T-helper 1 cell treated with Interleukin-12 subunit alpha and Interleukin-12 subunit beta and Interleukin-4 antibody, amounts not matched to agents 30 μg/mL and 1 μg/mL, for 36 hours (primary cell): Measurements from ENCODE around the gene SNHG17.
"Not testable (repeated sequence)": the region's sequence is repeated elsewhere in the genome, so short reads cannot be mapped to it uniquely, and the experiment has no call there.

Source experiments
- H3K27ac Mint-ChIP-seq: one replicate; pipeline ENCODE4 v1.8.0; 2021; ENCODE audit warnings: mild to moderate bottlenecking, mixed read lengths
- H3K27me3 Mint-ChIP-seq: one replicate; pipeline ENCODE4 v1.8.0; 2021; ENCODE audit warnings: low read depth, mixed read lengths
- H3K36me3 Mint-ChIP-seq: one replicate; pipeline ENCODE4 v1.8.0; 2021; ENCODE audit warnings: low read depth, mixed read lengths
- H3K4me1 Mint-ChIP-seq: one replicate; pipeline ENCODE4 v1.8.0; 2021; ENCODE audit warnings: low read depth, mixed read lengths
- H3K4me3 Mint-ChIP-seq: one replicate; pipeline ENCODE4 v1.8.0; 2021; ENCODE audit warnings: mild to moderate bottlenecking, moderate library complexity, mixed read lengths
- H3K9me3 Mint-ChIP-seq: one replicate; pipeline ENCODE4 v1.8.0; 2021; ENCODE audit warnings: mixed read lengths

SNHG17 gene

DNA sequence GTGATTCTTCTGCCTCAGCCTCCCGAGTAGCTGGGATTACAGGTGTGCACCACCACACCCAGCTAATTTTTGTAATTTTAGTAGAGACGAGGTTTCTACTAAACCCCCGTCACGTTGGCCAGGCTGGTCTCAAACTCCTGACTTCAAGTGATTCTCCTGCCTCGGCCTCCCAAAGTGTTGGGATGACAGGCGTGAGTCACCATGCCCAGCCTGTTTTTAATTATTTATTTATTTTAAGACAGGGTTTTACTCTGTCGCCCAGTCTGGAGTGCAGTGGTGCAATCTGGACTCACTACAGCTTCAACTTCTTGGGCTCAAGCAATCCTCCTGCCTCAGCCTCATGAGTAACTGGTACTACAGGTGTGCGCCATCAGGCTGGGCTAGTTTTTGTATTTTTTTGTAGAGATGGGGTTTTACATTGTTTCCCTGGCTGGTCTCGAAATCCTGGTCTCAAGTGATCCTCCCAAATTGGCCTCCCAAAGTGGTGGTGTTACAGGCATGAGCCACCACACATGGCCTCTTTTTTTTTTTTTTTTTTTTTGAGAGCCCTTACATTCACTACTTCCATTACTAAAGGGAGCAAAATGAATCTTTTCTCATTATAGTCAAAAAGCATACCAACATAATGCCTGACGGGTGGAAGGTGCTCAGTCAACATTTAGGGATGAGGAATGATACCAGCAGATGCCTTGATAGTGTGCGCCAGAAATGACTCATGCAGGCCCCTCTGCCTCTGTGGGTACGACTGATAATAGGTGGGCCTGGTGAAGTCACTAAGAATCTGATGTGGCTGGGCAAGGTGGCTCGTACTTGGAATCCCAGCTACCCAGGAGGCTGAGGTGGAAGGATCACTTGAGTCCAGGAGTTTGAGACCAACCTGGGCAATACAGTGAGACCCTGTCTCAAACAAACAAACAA lies 19.7 kb upstream of the SNHG17 start:
- H3K27ac Mint-ChIP-seq: no peak overlapping the region
- H3K27me3 Mint-ChIP-seq: peaks cover 6% of the 10 kb centered on the region
- H3K4me3 Mint-ChIP-seq: no peak overlapping the region

DNA sequence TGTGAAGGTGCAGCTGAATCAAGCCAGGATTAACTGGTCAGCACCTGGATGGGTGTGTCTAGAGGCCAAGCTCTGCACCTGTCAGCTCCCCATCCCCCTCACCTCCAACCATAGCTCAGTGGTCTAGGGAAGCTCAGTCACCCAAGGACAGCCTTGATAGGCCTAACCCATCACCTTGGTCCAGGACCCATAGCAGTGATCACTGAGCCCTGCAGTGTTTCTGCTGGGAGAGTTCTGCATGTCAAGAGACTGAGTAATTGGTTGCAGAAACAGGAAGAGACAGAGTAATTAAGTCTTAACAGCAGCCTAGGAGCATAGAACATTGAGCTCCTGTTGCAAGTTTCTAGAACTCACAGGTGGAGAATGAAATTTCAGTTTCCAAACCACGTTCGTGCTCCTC lies 18.8 kb upstream of the SNHG17 start:
- Mint-ChIP-seq H3K27ac (no peak overlapping the region), H3K4me1 (peaks cover 2% of the 10 kb centered on the region), H3K9me3 (no peaks in the 10 kb centered on the region), H3K4me3 (no peak overlapping the region), H3K36me3 (peaks cover 15% of the 10 kb centered on the region), H3K27me3 (peaks cover 6% of the 10 kb centered on the region)

More for the DNA sequence above, 19.7 kb upstream of the SNHG17 start:
- Mint-ChIP-seq H3K9me3 (no peaks in the 10 kb centered on the region), H3K4me1 (peaks cover 2% of the 10 kb centered on the region), H3K36me3 (peaks cover 11% of the 10 kb centered on the region)

DNA sequence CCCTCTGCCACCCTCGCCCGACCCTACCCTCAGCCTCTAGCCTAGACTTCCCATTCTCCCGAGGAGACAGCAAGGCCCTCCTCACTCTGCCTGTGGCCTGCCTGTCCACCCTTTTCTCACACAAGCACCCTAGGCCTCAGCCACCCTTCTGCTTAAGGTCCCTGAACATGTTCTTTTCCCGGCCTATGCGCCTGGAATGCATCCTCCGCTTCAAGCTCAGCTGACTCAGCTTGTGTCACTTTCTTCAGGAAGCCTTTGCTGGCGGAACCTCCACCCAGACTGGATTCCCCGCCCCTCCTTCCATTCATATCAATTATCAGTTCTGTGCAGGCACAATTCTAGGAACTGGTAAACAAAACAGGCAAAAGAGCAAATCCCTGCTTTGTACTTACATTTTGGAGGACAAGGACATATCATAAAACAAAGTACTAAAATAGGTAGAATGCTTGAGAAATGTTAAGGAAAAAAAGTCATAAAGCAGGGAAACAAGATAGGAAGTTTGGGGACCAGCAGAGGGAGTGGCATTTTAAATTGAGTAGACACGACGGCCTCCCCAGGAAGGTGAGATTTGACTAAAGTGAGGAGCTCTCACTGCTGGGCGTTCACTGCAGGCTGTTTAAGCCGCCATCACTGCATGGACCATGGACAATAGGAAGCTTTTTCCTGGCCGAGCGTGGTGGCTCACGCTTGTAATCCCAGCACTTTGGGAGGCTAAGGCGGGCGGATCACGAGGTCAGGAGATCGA lies 17.9 kb upstream of the SNHG17 start:
- peaks cover 15% of the 10 kb centered on the region for H3K36me3 Mint-ChIP-seq
- H3K4me1 Mint-ChIP-seq: peaks cover 8% of the 10 kb centered on the region
- no peak overlapping the region for H3K27ac Mint-ChIP-seq
- H3K4me3 Mint-ChIP-seq: no peak overlapping the region
- H3K27me3 Mint-ChIP-seq: peaks cover 6% of the 10 kb centered on the region
- no peaks in the 10 kb centered on the region for H3K9me3 Mint-ChIP-seq

DNA sequence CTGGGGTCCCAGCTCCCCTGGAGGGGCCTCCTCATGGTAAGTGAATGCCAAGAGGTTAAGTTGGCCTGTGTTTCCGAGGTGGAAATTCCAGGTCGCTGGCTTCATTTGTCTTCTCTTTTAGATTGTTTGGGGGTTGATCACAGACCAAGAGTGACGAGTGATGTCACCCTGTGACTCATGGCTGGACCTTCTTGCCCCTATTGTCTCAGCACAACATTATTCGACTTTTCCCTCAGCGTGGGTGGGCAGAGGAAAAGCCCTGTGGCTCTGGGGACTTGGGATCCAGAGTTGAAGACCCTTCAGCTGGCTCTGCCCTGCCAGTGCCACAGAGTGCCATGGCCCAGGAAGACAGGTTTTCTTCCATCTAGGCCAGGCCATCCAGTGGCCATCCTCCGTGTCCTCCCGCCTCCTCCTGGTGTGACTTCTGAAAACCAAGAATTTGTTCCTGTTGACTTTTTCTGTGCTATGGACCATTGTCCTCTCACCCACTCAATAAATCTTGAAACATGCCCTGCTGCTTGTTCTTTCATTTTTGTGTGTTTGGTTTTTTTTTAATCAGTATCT lies 15.4 kb upstream of the SNHG17 start:
- Mint-ChIP-seq H3K36me3 (peaks cover 19% of the 10 kb centered on the region), H3K27me3 (no peaks in the 10 kb centered on the region), H3K9me3 (no peaks in the 10 kb centered on the region), H3K4me3 (no peak overlapping the region), H3K27ac (no peak overlapping the region), H3K4me1 (peaks cover 21% of the 10 kb centered on the region)

DNA sequence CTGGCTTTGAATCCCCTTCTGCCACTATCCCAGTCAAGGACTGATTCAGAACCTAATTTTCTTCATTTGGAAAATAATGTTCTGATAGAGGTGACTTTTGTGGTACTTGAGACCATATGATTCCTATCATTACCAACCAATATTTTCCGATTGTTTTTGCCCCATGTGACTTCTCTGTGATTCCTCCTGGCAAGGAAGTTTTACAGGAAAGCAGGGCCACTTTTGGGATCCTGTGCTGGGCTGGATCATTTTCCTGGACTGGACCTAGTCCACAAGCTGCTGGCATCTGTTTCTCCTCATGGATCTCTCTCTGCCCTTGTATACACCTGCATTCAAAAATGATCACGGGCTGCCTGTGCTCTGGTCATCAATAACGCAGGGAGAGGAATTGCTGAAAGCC lies 13.9 kb upstream of the SNHG17 start:
- Mint-ChIP-seq H3K9me3 (no peaks in the 10 kb centered on the region), H3K27ac (no peak overlapping the region), H3K36me3 (peaks cover 20% of the 10 kb centered on the region), H3K4me3 (no peak overlapping the region), H3K27me3 (no peaks in the 10 kb centered on the region), H3K4me1 (peaks cover 21% of the 10 kb centered on the region)

DNA sequence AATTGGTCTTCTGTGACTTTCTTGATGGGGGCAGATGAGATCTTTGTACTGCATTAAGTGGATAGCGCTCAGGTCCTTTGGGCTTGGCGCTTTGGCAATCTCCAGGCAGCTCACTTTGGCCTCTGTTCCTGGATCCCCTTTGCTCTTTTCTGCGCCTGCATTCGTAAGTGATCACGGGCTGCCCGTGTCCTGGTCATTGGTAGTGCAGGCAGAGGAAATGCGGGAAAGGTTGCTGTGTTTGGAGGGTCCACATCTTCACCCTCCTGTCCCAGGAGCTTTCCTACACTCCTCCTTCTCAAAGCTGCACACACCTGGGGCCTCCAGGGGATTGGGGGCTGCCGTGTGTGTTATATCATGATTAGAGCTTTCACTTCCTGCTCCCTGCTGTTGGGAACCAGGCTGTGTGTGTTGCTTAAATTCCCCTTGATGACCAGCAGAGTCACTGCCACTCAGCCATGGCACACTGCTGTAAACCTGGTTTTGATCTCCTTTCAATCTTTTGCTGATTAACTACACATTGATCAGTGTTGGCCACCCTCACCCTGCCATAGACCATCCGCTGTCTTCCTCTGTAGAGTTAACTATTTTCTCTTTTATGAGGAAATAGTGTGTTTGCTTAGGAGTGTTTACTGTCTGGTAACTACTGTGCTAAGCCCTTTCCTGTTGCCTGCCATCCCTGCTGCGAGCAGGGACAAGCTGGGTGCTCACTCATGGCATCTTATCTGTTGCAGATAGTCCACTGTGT lies 13.0 kb upstream of the SNHG17 start:
- Mint-ChIP-seq H3K36me3 (peaks cover 20% of the 10 kb centered on the region), H3K27me3 (no peaks in the 10 kb centered on the region), H3K27ac (peak overlapping the region; percentile 69), H3K9me3 (no peaks in the 10 kb centered on the region), H3K4me1 (peaks cover 21% of the 10 kb centered on the region), H3K4me3 (peak overlapping the region; percentile 86)

DNA sequence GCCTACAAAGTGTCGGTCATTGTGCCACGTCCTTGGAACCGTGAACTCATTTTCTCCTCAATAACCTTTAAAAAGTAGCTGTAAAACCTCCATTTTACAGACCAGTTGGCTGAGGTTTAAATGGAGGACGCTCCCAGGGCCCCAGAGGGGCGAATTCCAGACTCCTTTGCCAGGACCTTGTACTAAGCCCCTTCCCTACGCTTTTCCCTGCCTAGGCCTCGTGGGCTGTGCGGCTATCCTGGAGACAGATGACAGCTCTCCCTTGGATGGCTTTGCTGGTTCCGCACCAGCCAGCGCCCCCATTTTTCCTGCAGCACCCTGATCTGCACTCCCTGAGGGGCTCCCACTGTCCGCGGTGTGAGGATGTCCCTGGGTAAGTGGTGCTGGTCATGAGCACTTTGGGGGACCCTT lies 12.1 kb upstream of the SNHG17 start:
- Mint-ChIP-seq H3K9me3 (no peaks in the 10 kb centered on the region), H3K4me1 (peaks cover 21% of the 10 kb centered on the region), H3K4me3 (peak overlapping the region; percentile 86), H3K27ac (peak overlapping the region; percentile 69), H3K36me3 (peaks cover 19% of the 10 kb centered on the region), H3K27me3 (peaks cover 4% of the 10 kb centered on the region)

DNA sequence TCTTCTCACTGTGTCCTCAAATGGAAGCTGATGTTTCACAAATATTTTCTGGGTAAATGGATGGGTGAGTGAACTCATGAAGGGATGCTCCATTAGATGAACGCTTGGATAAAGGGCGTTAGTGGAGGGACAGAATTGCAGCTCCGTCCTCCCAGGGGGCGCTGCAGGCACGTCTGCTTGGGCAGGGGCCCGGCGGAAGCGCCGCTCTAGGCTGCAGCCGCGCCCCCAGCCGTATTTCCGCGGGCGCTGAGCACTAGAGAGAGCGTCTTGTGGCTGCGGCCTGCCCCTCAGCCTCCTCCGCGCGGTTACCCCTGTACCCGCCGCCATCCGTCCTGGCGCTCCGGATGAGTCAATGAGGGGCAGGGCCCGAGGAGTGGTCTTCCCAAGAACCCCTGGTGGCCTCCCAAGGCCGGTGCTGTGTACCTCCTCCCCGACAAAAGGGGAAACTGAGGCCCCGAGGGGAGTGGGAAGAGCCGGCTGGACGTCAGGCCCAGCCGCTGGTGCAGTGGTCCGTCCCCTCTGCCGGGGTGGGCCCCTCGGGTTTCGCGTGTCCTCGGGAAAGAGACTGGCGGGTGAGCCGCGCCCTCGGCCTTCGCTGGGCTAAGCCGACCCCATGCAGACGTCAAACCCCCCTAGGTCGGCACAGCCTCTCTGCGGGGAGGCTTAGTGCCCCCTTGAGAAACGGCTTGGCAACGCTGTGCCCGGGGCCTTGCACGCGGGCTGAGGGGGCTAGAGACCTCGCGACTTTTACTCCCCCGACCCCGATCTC lies 11.5 kb upstream of the SNHG17 start:
- Mint-ChIP-seq H3K4me3 (peak overlapping the region; percentile 86), H3K27ac (peak overlapping the region; percentile 69), H3K9me3 (no peaks in the 10 kb centered on the region), H3K4me1 (peaks cover 21% of the 10 kb centered on the region), H3K27me3 (peaks cover 4% of the 10 kb centered on the region), H3K36me3 (peaks cover 19% of the 10 kb centered on the region)

DNA sequence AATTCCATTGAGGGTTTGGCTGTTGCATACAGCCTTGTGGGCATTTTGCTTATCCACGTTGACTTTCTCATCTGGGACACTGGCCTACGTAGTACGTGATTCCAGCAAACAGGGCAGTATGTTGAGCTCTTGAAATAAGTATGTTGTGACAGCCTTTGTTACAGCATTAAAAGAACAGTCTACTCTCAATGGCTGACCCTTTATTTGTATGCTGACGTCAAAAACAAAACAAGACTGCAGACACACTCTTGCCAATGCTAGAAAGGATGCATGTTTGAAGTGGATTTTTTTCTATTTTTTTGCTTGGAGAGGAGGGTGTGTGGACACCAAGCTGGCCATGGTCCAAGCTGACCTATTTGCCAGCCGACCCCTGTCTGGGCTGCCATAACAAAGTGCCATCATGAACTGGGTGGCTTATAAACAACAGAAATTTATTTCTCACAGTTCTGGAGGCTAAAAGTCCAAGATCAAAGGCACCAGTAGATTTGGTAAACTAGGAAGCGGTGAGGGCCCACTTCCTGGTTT lies 10.8 kb upstream of the SNHG17 start:
- peak overlapping the region; percentile 68 for H3K27ac Mint-ChIP-seq
- peaks cover 21% of the 10 kb centered on the region for H3K4me1 Mint-ChIP-seq
- peak overlapping the region; percentile 86 for H3K4me3 Mint-ChIP-seq
- peaks cover 19% of the 10 kb centered on the region for H3K36me3 Mint-ChIP-seq
- H3K9me3 Mint-ChIP-seq: no peaks in the 10 kb centered on the region
- H3K27me3 Mint-ChIP-seq: peaks cover 4% of the 10 kb centered on the region

DNA sequence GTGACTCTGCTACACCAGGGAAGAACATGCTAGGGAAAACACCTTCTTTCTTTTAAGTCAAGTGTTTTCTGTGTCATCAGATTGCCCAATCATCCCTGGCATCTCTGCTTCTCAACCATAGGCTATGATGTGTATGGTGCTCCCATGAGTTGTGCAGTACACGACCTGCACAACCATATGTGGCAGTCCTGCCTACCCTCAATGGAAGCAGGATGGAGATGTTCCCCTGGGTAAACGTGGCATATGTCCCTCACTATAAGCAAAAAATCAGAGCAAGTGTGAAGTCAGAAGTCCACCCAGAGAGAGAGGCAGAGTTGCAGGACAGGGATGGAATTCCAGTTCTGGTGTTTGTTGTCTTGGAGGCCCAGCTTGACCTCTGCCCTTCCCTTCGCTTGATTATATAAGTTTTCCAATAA lies 10.3 kb upstream of the SNHG17 start:
- peaks cover 13% of the 10 kb centered on the region for H3K36me3 Mint-ChIP-seq
- no peak overlapping the region for H3K4me3 Mint-ChIP-seq
- H3K27ac Mint-ChIP-seq: no peak overlapping the region
- peaks cover 4% of the 10 kb centered on the region for H3K27me3 Mint-ChIP-seq
- H3K4me1 Mint-ChIP-seq: peaks cover 21% of the 10 kb centered on the region
- no peaks in the 10 kb centered on the region for H3K9me3 Mint-ChIP-seq

DNA sequence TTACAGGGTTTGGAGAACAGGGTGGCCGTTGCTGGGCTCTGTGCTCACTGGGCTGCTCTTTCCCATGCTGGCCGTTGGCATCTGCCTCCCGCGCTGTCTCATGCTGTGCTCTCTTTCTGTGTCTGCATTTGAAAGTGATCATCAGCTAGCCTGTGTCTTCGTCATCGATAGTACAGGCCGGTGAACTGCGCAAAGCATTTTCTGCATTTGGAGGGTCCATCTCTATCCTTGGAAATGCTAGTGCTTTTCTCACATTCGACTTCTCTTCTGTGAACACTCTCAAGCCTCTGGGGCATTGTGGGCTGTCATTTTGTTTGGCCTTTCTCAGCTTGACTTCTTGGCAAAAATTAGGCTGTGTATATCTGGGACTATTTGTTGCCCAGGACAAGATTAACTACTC lies 6.8 kb upstream of the SNHG17 start:
- no peak overlapping the region for H3K4me3 Mint-ChIP-seq
- peaks cover 1% of the 10 kb centered on the region for H3K36me3 Mint-ChIP-seq
- H3K4me1 Mint-ChIP-seq: peaks cover 7% of the 10 kb centered on the region
- H3K27ac Mint-ChIP-seq: no peak overlapping the region
- no peaks in the 10 kb centered on the region for H3K9me3 Mint-ChIP-seq
- H3K27me3 Mint-ChIP-seq: peaks cover 7% of the 10 kb centered on the region

DNA sequence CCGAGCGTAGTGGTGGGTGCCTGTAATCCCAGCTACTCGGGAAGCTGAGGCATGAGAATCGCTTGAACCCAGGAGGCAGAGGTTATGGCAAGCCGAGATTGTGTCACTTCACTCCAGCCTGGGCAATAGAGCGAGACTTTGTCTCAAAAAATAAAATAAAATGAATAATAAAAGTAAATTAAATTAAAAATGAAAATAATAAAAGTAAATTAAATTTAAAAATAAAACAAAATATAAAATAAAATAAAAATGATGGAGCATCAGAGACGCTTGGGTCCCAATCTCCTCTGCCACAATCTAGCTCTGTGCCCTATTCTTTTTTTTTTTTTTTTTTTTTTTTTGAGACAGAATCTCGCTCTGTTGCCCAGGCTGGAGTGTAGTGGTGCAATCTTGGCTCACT lies 6.0 kb upstream of the SNHG17 start:
- H3K9me3 Mint-ChIP-seq, H3K27me3 Mint-ChIP-seq, H3K27ac Mint-ChIP-seq, H3K4me1 Mint-ChIP-seq, H3K36me3 Mint-ChIP-seq, H3K4me3 Mint-ChIP-seq: not testable (repeated sequence)

DNA sequence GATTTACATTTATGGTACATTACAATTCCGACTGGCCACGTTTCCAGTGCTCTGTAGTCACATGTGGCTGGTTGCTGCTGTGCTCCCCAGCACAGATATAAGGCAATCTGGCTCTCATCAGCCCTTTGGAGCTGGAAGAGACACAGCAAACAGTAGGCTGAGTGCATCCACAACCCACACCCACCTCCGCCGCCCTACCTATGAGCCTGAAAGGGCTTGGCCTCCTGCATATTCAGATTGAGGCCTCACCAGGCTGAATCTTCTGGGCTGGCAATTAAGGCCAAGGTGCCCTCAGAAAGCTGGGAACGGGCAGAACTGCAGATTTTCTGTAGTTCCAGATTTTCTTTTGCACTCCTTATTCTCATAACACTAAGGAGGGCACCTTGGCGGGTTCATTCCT lies 2.7 kb upstream of the SNHG17 start:
- H3K4me3 Mint-ChIP-seq: no peak overlapping the region
- H3K27ac Mint-ChIP-seq: no peak overlapping the region
- H3K27me3 Mint-ChIP-seq: peaks cover 5% of the 10 kb centered on the region
- peaks cover 15% of the 10 kb centered on the region for H3K36me3 Mint-ChIP-seq
- H3K4me1 Mint-ChIP-seq: peaks cover 16% of the 10 kb centered on the region
- H3K9me3 Mint-ChIP-seq: no peaks in the 10 kb centered on the region
